Fibroblast of skin of right biceps (primary cell): ENCODE data around the gene SYT13.
A peak's percentile ranks its signal among the peaks of the same experiment; 100 is the strongest.

Experiments used
- DNase-seq: peaks from one replicate; pipeline ENCODE4 v3.0.0-alpha.2; 2013

The SYT13 gene

DNA sequence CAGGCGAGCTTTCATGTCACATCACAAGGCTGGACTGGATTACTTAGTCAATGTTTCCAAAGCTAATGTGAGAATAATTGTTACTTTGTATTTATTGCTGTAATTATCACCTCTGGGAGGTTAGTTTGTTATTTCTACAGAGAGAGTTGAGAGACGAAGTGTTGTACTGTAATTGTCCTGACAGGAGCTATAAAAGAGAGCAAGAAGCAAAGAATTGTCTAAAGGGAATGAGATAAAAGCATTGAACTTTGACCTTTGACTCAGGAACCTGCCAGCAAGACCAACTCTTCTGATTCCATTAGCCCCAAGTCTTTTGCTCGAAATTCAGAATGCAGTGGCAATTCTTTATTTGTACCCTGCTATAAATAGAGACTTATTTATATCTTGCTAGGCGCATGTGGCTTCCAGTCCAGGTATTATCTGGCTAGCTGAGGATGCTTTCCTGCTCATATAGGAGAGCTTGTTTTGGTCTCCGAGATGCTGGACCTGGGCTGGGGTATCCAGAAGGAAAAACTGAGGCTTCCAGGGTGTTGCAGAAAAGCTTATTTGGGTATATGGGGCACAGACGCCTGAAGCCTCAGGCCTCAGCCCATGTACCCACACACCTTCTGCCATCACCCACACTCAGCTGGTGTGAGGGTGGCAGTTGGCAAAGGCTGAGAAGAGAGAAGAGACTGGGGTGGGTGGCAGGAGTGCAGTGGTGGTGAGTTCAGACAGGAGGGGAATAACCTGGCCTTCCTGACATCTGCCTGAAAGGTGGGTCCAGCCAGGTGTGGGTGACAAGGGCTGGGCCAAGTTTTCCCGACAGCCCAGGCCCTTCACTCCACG is 40.7 kb downstream of the SYT13 start:
- no peak for DNase-seq

DNA sequence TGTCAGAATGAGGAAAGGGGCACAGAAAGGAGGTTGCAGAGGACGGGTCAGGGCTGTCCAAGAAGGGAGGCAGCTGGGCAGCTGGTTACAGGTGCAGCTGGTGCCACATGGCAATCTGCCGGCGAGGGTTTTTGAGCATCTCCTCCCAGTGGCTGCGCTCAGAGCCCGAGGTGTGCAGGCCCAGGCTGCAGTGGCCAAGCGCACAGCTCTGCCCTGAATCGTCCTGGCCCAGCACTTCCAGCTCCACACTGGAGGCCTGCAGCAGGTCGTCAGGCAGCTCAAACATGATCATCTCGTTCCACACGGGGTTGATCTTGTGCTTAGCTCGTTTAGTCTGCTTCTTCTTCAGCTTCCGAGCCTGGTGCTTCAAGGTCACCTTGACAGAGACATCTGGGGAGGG is 42.2 kb downstream of the SYT13 start:
- no peak for DNase-seq

DNA sequence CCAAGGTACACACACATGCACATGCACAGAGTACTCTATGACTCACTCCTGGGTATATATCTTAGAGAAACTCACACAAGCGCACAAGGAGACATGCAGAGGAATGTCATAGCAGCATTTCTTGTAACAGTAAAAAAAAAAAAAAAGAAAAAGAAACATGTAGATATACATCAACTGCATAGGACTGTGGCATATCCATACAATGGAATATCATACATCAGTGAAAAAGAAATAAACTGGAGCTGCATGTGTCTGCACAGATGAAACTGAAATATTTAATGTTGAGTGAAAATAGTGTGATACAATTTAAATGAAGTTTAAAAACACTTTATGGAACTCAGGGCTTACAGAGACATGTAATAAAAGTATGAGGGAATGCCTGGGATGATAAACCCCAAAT is 46.4 kb downstream of the SYT13 start:
- no peak for DNase-seq

DNA sequence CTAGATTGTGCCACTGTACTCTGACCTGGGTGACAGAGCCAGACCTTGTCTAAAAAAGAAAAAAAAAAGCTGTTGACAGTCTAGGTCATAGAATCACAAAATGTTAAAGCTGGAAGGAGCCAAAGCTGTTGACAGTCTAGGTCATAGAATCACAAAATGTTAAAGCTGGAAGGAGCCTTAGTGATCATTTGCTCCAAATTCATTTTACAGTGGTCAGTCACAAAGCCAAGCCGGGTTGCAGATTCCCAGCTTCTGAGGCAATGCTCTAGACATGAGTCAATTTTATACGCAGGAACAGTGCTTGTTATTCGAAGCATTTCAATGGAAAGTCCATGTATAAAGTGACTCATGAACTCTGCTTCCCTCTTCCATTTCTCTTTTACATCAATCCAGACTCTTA is 47.4 kb downstream of the SYT13 start:
- DNase-seq: peak; percentile 52

- no peak for DNase-seq
These were observed 48.3 kb downstream of the SYT13 start for GRCh38 chr11:45237711-45238315.

GRCh38 chr11:45234306-45235006 is 51.7 kb downstream of the SYT13 start:
- DNase-seq: no peak

DNA sequence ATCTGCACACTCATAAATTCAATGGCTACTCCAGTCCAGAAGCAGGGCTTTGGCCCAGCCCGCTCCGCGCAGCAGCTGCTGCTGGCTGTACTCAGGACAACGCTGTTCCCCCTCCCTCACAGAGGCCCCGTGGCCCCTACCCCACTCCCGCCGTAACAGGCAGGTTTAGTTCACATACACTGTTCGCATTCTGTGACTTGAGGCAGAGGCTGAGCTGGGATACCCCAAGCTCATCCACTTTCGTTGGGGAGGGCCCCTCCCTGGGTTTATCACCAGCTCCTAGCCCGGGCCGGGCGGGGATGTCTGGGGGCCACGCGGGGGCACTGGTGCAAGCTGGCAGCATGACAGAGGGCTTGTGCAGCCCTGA is 52.4 kb downstream of the SYT13 start:
- DNase-seq: no peak

GRCh38 chr11:45233121-45233803 is 52.9 kb downstream of the SYT13 start:
- DNase-seq: peak; percentile 40

DNA sequence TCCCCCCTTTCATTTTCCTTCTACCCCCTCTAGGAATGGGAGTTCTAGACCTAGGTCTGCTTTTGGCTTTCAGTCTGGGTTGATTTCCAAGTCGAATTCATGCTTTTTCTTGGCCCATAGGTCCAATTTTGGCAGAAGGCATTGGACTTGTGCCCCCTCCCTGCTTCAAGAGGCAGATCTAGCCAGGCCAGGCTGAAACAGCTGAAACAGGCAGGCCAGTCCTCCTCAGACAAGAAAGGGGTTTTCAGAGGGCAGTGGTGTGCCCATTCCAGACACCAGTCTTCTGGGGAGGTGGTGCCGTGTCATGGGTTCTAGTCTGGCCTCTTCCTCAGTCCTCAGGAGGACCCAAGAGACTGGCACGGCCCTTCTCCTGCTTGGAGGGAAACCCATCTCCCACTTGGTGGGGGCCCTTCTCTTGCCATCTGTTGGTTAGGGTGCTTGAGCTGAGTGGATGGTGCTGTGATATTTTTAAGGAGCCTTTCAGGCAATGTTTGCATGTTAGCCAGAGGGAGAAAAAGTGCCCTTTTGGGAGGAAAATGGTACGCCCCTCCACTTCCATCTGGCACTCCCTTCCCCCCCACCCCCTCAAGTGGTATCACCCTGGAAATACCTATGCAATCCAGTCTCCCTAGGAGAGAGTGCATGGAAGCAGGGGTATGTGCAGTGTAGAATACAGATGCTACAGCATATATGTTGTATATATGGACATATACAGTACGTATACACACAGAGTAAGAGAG is 53.6 kb downstream of the SYT13 start:
- no peak for DNase-seq

DNA sequence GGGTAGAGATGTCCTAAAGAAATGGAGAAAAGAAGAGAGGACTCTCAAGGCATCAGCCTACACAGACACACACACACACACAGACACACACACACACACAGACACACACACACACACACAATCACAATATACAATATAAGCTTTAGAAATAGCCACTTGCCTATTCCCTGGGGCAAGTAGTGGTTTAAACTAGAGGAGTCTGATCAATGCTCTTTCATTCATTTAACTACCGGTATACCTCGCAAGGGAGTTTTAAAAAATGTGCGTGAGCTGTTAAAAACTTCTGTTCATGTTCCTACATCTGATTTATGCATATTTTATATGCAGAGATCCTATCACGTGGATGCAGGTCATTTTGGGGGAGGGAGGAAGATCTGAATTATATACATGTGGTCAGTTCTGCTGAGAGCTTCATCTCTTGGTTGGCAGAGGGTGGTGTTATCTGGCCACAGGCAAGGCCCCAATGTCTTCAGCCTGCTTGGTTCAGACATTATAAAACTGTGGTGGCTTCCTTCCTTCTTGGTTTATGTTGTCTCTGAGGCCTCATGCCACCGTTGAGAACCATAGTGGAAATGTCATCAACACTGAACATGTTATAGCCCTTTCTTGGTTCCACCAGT is 56.6 kb downstream of the SYT13 start:
- no peak for DNase-seq

DNA sequence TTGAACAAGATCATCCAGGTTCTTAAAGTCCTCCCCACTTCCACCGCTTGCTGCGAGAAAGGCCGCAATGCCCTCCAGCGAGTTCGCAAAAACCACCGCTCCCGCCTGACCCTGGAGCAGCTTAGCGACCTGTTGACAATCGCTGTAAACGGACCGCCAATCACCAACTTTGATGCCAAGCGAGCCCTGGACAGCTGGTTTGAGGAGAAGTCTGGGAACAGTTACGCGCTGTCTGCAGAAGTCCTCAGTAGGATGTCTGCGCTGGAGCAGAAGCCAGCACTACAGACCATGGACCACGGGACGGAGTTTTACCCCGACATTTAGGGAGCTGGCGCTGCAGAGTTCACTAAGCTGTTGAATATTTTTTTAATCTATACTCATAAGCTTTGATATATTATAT is 58.3 kb downstream of the SYT13 start:
- no peak for DNase-seq

DNA sequence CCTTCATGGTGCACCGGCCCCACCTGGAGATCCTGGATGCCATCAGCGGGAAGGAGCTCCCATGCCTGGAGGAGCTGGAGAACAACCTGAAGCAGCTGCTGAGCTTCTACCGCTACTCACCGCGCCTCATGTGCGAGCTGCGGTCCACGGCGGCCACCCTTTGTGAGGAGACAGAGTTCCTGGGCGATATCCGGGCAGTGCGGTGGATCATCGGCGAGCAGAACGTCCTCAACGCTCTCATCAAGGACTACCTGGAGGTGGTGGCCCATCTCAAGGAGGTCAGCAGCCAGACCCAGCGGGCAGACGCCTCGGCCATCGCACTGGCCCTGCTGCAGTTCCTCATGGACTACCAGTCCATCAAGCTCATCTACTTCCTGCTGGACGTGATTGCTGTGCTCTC is 59.2 kb downstream of the SYT13 start:
- DNase-seq: no peak

- DNase-seq: no peak
These were observed 59.9 kb downstream of the SYT13 start for GRCh38 chr11:45225961-45226871.

DNA sequence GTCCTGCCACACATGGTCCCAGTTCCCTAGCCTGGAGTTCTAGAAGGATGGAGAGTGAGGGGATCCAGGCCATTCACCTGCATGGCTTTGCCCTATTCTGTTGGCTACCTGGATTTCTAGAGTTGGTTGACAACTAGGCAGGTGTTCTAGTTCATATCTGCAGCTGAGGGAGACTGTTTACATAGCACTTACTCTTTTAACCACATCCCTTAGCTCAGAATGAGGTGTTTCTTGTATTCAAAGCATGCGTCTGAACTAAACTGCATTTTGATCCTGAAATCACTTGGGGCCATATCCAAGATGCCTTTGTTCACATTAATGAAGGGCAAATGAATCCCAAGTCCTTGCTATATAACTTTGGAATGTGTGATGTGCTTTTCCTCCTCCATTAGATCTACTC is 60.9 kb downstream of the SYT13 start:
- DNase-seq: no peak

GRCh38 chr11:45224766-45225165 is 61.4 kb downstream of the SYT13 start:
- no peak for DNase-seq

DNA sequence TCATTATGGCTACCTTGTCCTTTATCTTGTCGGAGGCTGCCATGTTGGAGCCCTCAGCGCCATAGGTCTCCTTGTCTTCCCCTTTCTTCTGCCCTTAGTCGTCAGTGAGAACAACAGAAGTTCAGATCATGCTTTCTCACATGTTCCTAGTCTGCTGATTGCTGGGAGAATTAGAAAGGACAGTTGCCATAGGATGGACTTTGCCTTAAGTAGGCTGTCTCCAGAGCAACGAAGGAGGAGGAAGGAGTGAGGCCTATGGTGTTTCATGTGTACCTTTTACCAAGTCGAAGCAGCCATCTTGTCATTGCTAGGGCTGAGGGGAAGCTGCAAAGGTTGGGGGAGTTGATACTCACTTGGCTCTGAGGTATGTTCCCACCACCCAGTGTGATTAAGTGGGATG is 62.6 kb downstream of the SYT13 start:
- DNase-seq: no peak

- DNase-seq: no peak
These were observed 66.7 kb downstream of the SYT13 start for GRCh38 chr11:45219411-45219810.

DNA sequence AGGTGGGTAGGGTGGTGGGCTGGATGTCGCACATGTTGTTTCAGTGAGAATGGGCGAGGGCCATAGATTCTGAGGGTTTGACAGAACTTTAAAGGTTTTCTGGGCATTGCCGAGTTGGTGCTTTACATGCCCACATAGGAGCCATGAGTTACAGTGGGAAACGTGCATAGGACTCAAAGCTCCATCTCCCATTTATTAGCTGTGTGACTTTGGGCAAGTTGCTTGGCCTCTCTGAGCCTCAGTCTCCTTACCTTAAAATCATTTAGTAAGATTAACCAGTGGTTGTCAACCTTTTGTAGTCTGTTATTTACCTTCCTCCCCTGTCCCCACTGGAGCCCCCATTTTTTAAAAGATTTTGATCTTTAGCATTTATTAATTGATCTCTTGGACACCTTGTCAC is 67.4 kb downstream of the SYT13 start:
- DNase-seq: no peak

DNA sequence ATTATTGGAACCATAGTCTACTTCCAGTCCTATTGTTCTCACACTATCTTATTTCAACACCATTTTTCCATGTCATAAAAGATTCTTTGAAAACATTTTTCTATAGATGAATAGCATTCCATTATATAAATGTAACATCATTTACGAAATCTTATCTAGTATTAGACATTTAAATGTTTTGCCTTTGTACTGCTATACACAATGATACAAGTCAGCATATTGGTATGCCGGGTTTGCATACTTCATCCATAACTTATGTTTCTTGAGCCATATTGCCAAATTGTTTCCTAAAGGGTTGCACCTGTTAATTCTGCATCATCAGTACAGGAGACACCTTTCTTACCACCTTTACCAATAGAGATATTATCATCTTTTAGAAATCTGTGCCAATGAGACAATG is 68.2 kb downstream of the SYT13 start:
- DNase-seq: peak; percentile 25

DNA sequence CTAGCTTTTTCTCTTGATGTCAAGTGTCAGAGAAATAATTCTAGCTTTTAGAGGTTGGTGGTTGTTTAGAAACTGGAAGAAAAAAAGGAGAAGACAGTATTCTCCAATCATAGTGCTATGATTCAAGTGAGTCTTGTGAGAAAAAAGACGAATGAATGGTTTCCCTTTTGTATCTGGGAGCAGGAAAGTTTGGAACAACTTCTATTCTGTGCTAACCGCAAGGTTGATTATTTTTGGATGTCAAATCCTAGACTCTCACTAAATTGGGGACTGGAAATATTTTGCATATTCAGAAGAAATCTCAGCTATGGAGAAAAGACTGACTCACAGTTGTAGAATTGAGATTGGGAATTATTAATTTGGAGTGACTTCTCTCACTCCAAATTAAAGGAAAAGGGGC is 69.2 kb downstream of the SYT13 start:
- peak; percentile 7 for DNase-seq

DNA sequence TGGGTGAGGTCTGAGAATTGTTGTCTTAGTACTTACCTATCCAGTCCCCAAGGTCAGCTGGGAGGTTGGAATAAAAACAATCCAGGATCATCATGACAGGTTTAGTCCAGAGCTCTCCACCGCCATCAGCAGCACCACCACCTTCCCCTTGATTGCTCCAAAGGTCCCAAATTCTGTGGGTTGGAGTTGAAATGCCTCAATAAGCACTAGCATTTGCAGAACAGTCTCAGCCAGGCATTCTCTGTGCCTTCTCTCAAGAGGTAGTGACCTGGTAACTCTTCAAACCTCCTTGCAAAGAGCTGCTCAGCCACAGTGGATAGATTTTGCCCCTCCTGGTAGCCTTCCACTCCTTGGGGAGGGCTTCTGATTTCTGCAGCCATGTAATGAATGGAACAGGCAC is 70.1 kb downstream of the SYT13 start:
- no peak for DNase-seq
